Duodenal mucosa (tissue), 2 donors: ENCODE measurements around the gene ZYG11B.
"Not testable (repeated sequence)": the region's sequence is repeated elsewhere in the genome, so short reads cannot be mapped to it uniquely, and the experiment has no call there.

Experiments used
- H3K27ac ChIP-seq: one replicate; pipeline ENCODE4 v1.7.0; 2013; ENCODE audit warnings: low read depth, low read length
- H3K27me3 ChIP-seq, 2 donors: one replicate each; pipeline ENCODE4 v1.7.0; 2013; ENCODE audit warnings: low read length in 2 of 2, control low read depth in 1 of 2; ENCODE audit not compliant: insufficient read depth in 2 of 2, control insufficient read depth in 1 of 2
- H3K36me3 ChIP-seq, 2 donors: one replicate each; pipeline ENCODE4 v1.7.0; 2013; ENCODE audit warnings: low read length in 2 of 2, control low read depth in 1 of 2; ENCODE audit not compliant: insufficient read depth in 2 of 2, control insufficient read depth in 1 of 2
- H3K4me1 ChIP-seq, 2 donors: one replicate each; pipeline ENCODE4 v1.7.0; 2013; ENCODE audit warnings: low read length in 2 of 2, control low read depth in 1 of 2; ENCODE audit not compliant: insufficient read depth in 2 of 2, control insufficient read depth in 1 of 2
- H3K4me3 ChIP-seq, 2 donors: one replicate each; pipeline ENCODE4 v1.7.0; 2013; ENCODE audit warnings: low read length in 2 of 2, low read depth in 1 of 2
- H3K9ac ChIP-seq, 2 donors: one replicate each; pipeline ENCODE4 v1.7.0; 2013; ENCODE audit warnings: low read length in 2 of 2, low read depth in 1 of 2
- H3K9me3 ChIP-seq, 2 donors: one replicate each; pipeline ENCODE4 v1.7.0; 2013; ENCODE audit warnings: low read length in 2 of 2, control low read depth in 1 of 2; ENCODE audit not compliant: control insufficient read depth in 1 of 2

ZYG11B gene

DNA sequence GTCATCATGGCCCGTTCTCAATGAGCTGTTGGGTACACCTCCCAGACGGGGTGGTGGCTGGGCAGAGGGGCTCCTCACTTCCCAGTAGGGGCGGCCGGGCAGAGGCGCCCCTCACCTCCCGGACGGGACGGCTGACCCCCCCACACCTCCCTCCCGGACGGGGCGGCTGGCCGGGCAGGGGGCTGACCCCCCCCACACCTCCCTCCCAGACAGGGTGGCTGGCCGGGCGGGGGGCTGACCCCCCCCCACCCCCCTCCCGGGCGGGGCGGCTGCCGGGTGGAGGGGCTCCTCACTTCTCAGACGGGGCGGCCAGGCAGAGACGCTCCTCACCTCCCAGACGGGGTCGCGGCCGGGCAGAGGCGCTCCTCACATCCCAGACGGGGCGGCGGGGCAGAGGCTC, 143.5 kb downstream of the ZYG11B start:
- not testable (repeated sequence) for H3K27ac ChIP-seq, H3K9ac ChIP-seq, H3K36me3 ChIP-seq, H3K4me3 ChIP-seq, H3K27me3 ChIP-seq, H3K4me1 ChIP-seq, H3K9me3 ChIP-seq

DNA sequence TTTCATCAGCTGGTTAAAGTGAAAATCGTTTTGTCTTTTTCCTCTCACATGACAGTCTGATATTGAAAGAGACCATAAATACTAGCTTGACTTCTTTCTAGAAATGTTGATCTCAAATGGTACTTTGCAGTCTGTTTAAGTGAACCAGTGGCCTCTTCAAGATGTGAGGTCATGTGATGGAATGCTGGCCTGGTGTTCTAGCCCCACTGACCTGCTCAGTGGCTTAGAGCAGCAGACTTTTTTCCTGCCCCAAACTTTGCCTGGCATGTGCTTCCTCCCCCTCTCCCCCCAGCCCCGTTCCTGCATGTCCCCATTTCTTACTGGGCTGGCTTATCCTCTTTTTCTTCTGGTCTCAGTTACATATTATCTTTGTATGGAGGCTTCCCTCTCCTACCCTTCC, 150.6 kb downstream of the ZYG11B start:
- no peak overlapping the region for H3K4me3 ChIP-seq
- H3K4me1 ChIP-seq: no peaks in the 10 kb centered on the region
- no peaks in the 10 kb centered on the region for H3K36me3 ChIP-seq
- no peak overlapping the region for H3K9ac ChIP-seq
- no peaks in the 10 kb centered on the region for H3K27me3 ChIP-seq
- no peak overlapping the region for H3K27ac ChIP-seq
- H3K9me3 ChIP-seq: no peaks in the 10 kb centered on the region
